HepG2 (cell line): ENCODE results near the gene EREG. TPM values are rescaled to one million over a fixed set of nuclear protein-coding genes. Genes with fewer than 3 reads are reported as not detected.

ENCODE experiments used
- ATAC-seq: fragments of 200-7000 bp; cut with Tn5 transposase; 3 replicates; pipeline ENCODE4 v1.9.1; 2020; ENCODE audit warnings: mild to moderate bottlenecking, moderate library complexity
- BruUV-seq: library from RNA; stranded (reverse); fragments of 400-500 nt; replicated peaks from 2 replicates; lab custom pipeline; 2021; lab: Mats Ljungman, UMichigan
- CTCF ChIA-PET: fragments of 300-600 bp; formaldehyde crosslinking; extraction: SDS; loops from one replicate; lab custom pipeline; 2021; ENCODE audit warnings: low total read pairs, inconsistent platforms, low intra/inter-chr PET ratio; lab: Yijun Ruan, JAX
- POLR2A ChIA-PET: fragments of 350-600 bp; sonication (Branson Sonifier 250); formaldehyde crosslinking; loops from one replicate; lab custom pipeline; 2020; ENCODE audit warnings: antibody characterized with exemption, inconsistent platforms; lab: Yijun Ruan, JAX
- DNase-seq: peaks from one replicate; pipeline ENCODE4 v3.0.0-alpha.2; 2015; ENCODE audit warnings: low spot score
- FAIRE-seq: peaks from 3 replicates; lab custom pipeline; 2011; peaks lifted over from hg19 to GRCh38; lab: Jason Lieb, UNC
- H2AFZ ChIP-seq: one replicate; pipeline ENCODE4 v1.6.1; 2011; ENCODE audit warnings: low read length, inconsistent platforms
- H3K27ac ChIP-seq: fragments of 300-600 bp; 3 replicates; pipeline ENCODE4 v1.8.0; 2011; ENCODE audit warnings: mixed run types, mild to moderate bottlenecking, mixed read lengths, low read length, inconsistent platforms; ENCODE audit not compliant: insufficient read depth; ENCODE audit errors: extremely low read length
- H3K27me3 ChIP-seq, 2 experiments: fragments of 200-600 bp in 1 of 2; 2 replicates in 1 of 2; 3 replicates in 1 of 2; pipeline versions ENCODE4 v1.6.0 to v1.8.0; 2011; ENCODE audit warnings: low read length in 2 of 2, mild to moderate bottlenecking in 2 of 2, moderate library complexity in 2 of 2, inconsistent platforms in 1 of 2; ENCODE audit not compliant: insufficient read depth in 2 of 2, control insufficient read depth in 1 of 2
- H3K36me3 ChIP-seq, 2 experiments: fragments of 200-600 bp in 1 of 2; replicated peaks in 1 of 2; 2 replicates in 1 of 2; 3 replicates in 1 of 2; pipeline versions ENCODE4 v1.5.1 to v1.8.0; 2011; ENCODE audit warnings: low read length in 2 of 2, inconsistent platforms in 1 of 2; ENCODE audit not compliant: insufficient read depth in 2 of 2, control insufficient read depth in 1 of 2
- H3K4me1 ChIP-seq: 2 replicates; pipeline ENCODE4 v1.5.1; 2012; ENCODE audit warnings: low read length, inconsistent platforms; ENCODE audit not compliant: insufficient read depth
- H3K4me2 ChIP-seq: 2 replicates; pipeline ENCODE4 v1.6.0; 2011; ENCODE audit warnings: low read depth, low read length, inconsistent platforms
- H3K4me3 ChIP-seq, 3 experiments: fragments of 200-600 bp in 1 of 3; sonication (generic), shearing (Covaris generic) in 1 of 3; replicated peaks in 1 of 3; 2 replicates each; pipeline ENCODE4 v1.5.1; 2011 to 2016; ENCODE audit warnings: low read length in 3 of 3, inconsistent platforms in 2 of 3, low read depth in 2 of 3, mild to moderate bottlenecking in 2 of 3, control low read depth in 1 of 3, mixed read lengths in 1 of 3; ENCODE audit not compliant: insufficient read depth in 1 of 3
- H3K79me2 ChIP-seq: one replicate; pipeline ENCODE4 v1.6.1; 2011; ENCODE audit warnings: low read length, inconsistent platforms; ENCODE audit not compliant: insufficient read depth
- H3K9ac ChIP-seq: 2 replicates; pipeline ENCODE4 v1.6.0; 2011; ENCODE audit warnings: mild to moderate bottlenecking, low read depth, low read length, inconsistent platforms; ENCODE audit not compliant: insufficient read depth
- H3K9me3 ChIP-seq: 2 replicates; pipeline ENCODE4 v1.5.1; 2012; ENCODE audit warnings: mild to moderate bottlenecking, low read length
- H4K20me1 ChIP-seq: 2 replicates; pipeline ENCODE4 v1.6.0; 2011; ENCODE audit warnings: inconsistent platforms, mild to moderate bottlenecking, low read length, moderate library complexity; ENCODE audit not compliant: insufficient read depth
- BORCS8-MEF2B ChIP-seq: sonication (generic); formaldehyde crosslinking; IDR thresholded peaks from 2 replicates; pipeline ENCODE4 v1.8.0; 2022; ENCODE audit warnings: mild to moderate bottlenecking, missing genetic modification reagents
- HOXA7 ChIP-seq: sonication (generic); formaldehyde crosslinking; IDR thresholded peaks from 2 replicates; pipeline ENCODE4 v1.8.1; 2022; ENCODE audit warnings: mild to moderate bottlenecking, missing genetic modification reagents, moderate library complexity
- MXD4 ChIP-seq: IDR thresholded peaks from 2 replicates; pipeline ENCODE4 v1.6.1; 2016; ENCODE audit warnings: mild to moderate bottlenecking, missing biosample characterization, missing genetic modification reagents
- PATZ1 ChIP-seq: sonication (generic); formaldehyde crosslinking; IDR thresholded peaks from 2 replicates; pipeline ENCODE4 v1.4.0; 2020; ENCODE audit warnings: missing genetic modification reagents
- SOX5 ChIP-seq: IDR thresholded peaks from 2 replicates; pipeline ENCODE4 v1.6.1; 2016; ENCODE audit warnings: borderline replicate concordance
- SP2 ChIP-seq: sonication (generic); formaldehyde crosslinking; IDR thresholded peaks from 2 replicates; pipeline ENCODE4 v1.5.1; 2020; ENCODE audit warnings: mild to moderate bottlenecking, missing genetic modification reagents
- SP4 ChIP-seq: sonication (generic); formaldehyde crosslinking; IDR thresholded peaks from 2 replicates; pipeline ENCODE4 v1.8.1; 2023; ENCODE audit warnings: mild to moderate bottlenecking, missing genetic modification reagents
- TP53 ChIP-seq: sonication (generic); formaldehyde crosslinking; conservative IDR thresholded peaks from 2 replicates; pipeline ENCODE4 v1.4.0; 2020; ENCODE audit warnings: missing genetic modification reagents
- ZKSCAN1 ChIP-seq: fragments of 150-350 bp; IDR thresholded peaks from 2 replicates; pipeline ENCODE4 v1.6.1; 2014; ENCODE audit warnings: low read length
- ZNF225 ChIP-seq: sonication (generic); formaldehyde crosslinking; IDR thresholded peaks from 2 replicates; pipeline ENCODE4 v1.4.0; 2020; ENCODE audit warnings: mild to moderate bottlenecking, missing genetic modification reagents
- ZNF326 ChIP-seq: sonication (generic); formaldehyde crosslinking; IDR thresholded peaks from 2 replicates; pipeline ENCODE4 v1.4.0; 2020; ENCODE audit warnings: missing genetic modification reagents, borderline replicate concordance
- WGBS: methylation state at CpG from one replicate; pipeline ENCODE4 v1.1.6; 2017; ENCODE audit warnings: low lambda C conversion rate; 5-methylcytosine and 5-hydroxymethylcytosine counted together
- in situ Hi-C: cut with HindIII; loops from 2 replicates; pipeline ENCODE4 v1.10.0; 2017; ENCODE audit warnings: low pct_unique_long_range_greater_than_20kb; ENCODE audit not compliant: extremely low pct_ligation_motif_present
- intact Hi-C: fragments of 100-400 bp; cut with micrococcal nuclease; formaldehyde crosslinking; loops from one replicate; pipeline ENCODE4 v1.10.0; 2022; ENCODE audit not compliant: unreplicated experiment
- polyA plus RNA-seq, 8 experiments: library from polyadenylated mRNA; depleted of rRNA in 3 of 8; stranded (reverse) in 7 of 8; unstranded in 1 of 8; fragments of >200 nt; fragmentation: Illumina TruSeq in 4 of 8; extraction: Trizol in 4 of 8; gene quantifications; 2 replicates each; pipeline versions ENCODE4 v1.2.1 to v1.2.3, GENCODE V29; 2011 to 2016; ENCODE audit warnings: low read depth in 4 of 8, missing spikeins in 1 of 8, mixed read lengths in 1 of 8; ENCODE audit not compliant: insufficient read depth in 1 of 8
- total RNA-seq, 5 experiments: library from RNA; depleted of rRNA; stranded (reverse); fragments of >200 nt; fragmentation: Illumina TruSeq; extraction: Trizol; gene quantifications; 2 replicates each; pipeline ENCODE4 v1.2.3, GENCODE V29; 2016; ENCODE audit warnings: low read depth in 1 of 5
- TF ChIP-seq, protein P1 (sequence below): sonication (generic); formaldehyde crosslinking; IDR thresholded peaks from 2 replicates; pipeline ENCODE4 v1.8.1; 2023; ENCODE audit warnings: missing genetic modification reagents, mild to moderate bottlenecking, borderline replicate concordance

EREG gene
- total and polyA plus RNA-seq, 2 of the 13 experiments (the other 11 are each of a cell fraction or from before 2014, with no cell fraction given): 0.11 to 0.13 TPM

DNA sequence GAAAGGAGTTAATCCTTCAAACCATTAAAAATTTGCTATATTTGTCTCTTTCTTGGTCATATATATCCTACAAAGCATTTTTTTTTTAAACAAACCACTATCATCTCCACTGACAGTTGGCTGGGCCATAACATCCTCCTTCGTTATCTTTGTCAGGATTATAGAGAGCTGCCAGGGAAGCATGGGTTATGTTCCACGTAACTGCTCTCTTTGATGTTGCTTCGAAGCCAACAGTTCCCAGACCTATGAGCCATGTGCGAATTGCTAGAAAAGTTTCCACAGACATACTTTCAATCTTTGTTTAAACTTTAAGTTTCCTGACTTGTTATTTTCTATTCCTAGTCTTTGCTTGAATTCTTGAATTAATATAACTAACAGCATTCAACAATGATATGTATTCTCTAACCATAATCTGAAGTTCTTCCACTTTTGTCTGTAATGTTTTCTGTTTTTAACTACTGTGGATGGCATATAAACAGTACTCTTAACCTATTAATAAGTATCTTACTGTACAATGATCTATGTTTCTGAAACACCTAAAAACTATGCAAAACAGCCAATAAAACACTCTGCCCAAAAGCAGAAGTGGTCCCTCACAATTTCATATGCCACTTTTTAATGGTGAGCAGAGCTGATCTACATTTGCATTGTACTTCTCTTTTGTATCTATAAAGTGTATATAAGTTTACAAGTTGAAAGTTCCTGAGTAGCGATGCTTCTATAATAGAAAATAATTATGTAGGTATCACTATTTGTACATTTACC, 37.9 kb downstream of the EREG start:
- CTCF ChIA-PET: no interaction called here
- DNase-seq (no peak), ATAC-seq (no peak), FAIRE-seq (no peak)
- Histone ChIP-seq H4K20me1 (no peaks in the 10 kb centered on the region), H3K4me3 (no peak overlapping the region), H3K27me3 (no peaks in the 10 kb centered on the region), H3K4me2 (no peak overlapping the region), H3K4me1 (no peaks in the 10 kb centered on the region), H3K27ac (no peak overlapping the region), H3K36me3 (no peaks in the 10 kb centered on the region)
- POLR2A ChIA-PET: no interaction called here
- WGBS: 17% methylated on average over 5 of the region's 5 CpGs
- in situ Hi-C loops (no loop called here), intact Hi-C loops (no loop called here)
- BruUV-seq: no TSS peak
- TF ChIP-seq SOX5 (no peak), ZNF225 (CRISPR knock-in tag) (no peak), MXD4 (no peak), SP2 (CRISPR knock-in tag) (no peak), SP4 (CRISPR knock-in tag) (no peak)
- TF ChIP-seq, all 625 proteins: peak for 0
- Histone ChIP-seq H3K9ac (no peak overlapping the region), H2AFZ (no peak overlapping the region), H3K79me2 (no peaks in the 10 kb centered on the region), H3K9me3 (no peaks in the 10 kb centered on the region)

GRCh38 chr4:74407891-74408290, 42.9 kb downstream of the EREG start:
- ATAC-seq (no peak), FAIRE-seq (no peak), DNase-seq (no peak)
- H3K9me3 ChIP-seq: no peaks in the 10 kb centered on the region
- no peaks in the 10 kb centered on the region for H3K79me2 ChIP-seq
- no peak overlapping the region for H2AFZ ChIP-seq
- intact Hi-C loops (no loop called here), in situ Hi-C loops (no loop called here)
- POLR2A ChIA-PET: no interaction called here
- CTCF ChIA-PET: no interaction called here
- no TSS peak for BruUV-seq
- no peak overlapping the region for H3K4me3 ChIP-seq
- H4K20me1 ChIP-seq: no peaks in the 10 kb centered on the region
- H3K4me1 ChIP-seq: no peaks in the 10 kb centered on the region
- no peak for TF ChIP-seq HOXA7 (CRISPR knock-in tag)
- no peak for TF ChIP-seq PATZ1
- TF ChIP-seq, protein P1, sequence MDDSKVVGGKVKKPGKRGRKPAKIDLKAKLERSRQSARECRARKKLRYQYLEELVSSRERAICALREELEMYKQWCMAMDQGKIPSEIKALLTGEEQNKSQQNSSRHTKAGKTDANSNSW (CRISPR knock-in tag): no peak
- TF ChIP-seq ZNF326: no peak
- TF ChIP-seq ZKSCAN1: no peak
- no peak for TF ChIP-seq BORCS8-MEF2B (CRISPR knock-in tag)
- no peak for TF ChIP-seq TP53 (CRISPR knock-in tag)
- no peak overlapping the region for H3K4me2 ChIP-seq
- H3K27ac ChIP-seq: no peak overlapping the region
- no peaks in the 10 kb centered on the region for H3K27me3 ChIP-seq
- no peak overlapping the region for H3K9ac ChIP-seq
- H3K36me3 ChIP-seq: no peaks in the 10 kb centered on the region
